CD4-positive, alpha-beta T cell treated with Interleukin-6 at 100 ng/mL for 8 hours (primary cell): Measurements from ENCODE around the gene KBTBD12.
"Not testable (repeated sequence)": the region's sequence is repeated elsewhere in the genome, so short reads cannot be mapped to it uniquely, and the experiment has no call there.

Source experiments
- DNase-seq: peaks from one replicate; pipeline ENCODE4 v3.0.0-alpha.2; 2020; ENCODE audit warnings: mixed read lengths, low spot score

KBTBD12 gene

GRCh38 chr3:127903611-127904375 lies 11.2 kb upstream of the KBTBD12 start:
- DNase-seq = no peak

- no peak for DNase-seq
Observed at GRCh38 chr3:127905556-127905955, 9.5 kb upstream of the KBTBD12 start.

- not testable (repeated sequence) for DNase-seq
Observed at GRCh38 chr3:127906653-127907052, 8.4 kb upstream of the KBTBD12 start.

- no peak for DNase-seq
Observed at GRCh38 chr3:127908202-127908601, 6.8 kb upstream of the KBTBD12 start.

GRCh38 chr3:127908951-127909350 lies 6.1 kb upstream of the KBTBD12 start:
- no peak for DNase-seq

GRCh38 chr3:127909646-127910045 lies 5.4 kb upstream of the KBTBD12 start:
- DNase-seq = no peak

GRCh38 chr3:127911421-127911931 lies 3.6 kb upstream of the KBTBD12 start:
- DNase-seq = no peak

GRCh38 chr3:127913841-127914240 lies 1.2 kb upstream of the KBTBD12 start:
- DNase-seq = not testable (repeated sequence)

GRCh38 chr3:127914584-127914983 lies 448 bp upstream of the KBTBD12 start:
- no peak for DNase-seq

- DNase-seq = no peak
Observed at GRCh38 chr3:127915937-127916493, 983 bp downstream of the KBTBD12 start.

- DNase-seq = no peak
Observed at GRCh38 chr3:127920738-127921137, 5.7 kb downstream of the KBTBD12 start.

- no peak for DNase-seq
Observed at GRCh38 chr3:127923611-127924010, 8.6 kb downstream of the KBTBD12 start.

GRCh38 chr3:127925384-127925783 lies 10.4 kb downstream of the KBTBD12 start:
- no peak for DNase-seq

GRCh38 chr3:127927829-127928604 lies 13.0 kb downstream of the KBTBD12 start:
- DNase-seq = no peak

GRCh38 chr3:127929818-127930413 lies 14.9 kb downstream of the KBTBD12 start:
- DNase-seq = no peak

GRCh38 chr3:127933396-127933795 lies 18.4 kb downstream of the KBTBD12 start:
- DNase-seq = no peak

- DNase-seq = no peak
Observed at GRCh38 chr3:127938800-127939199, 23.8 kb downstream of the KBTBD12 start.

- DNase-seq = no peak
Observed at GRCh38 chr3:127940116-127940515, 25.1 kb downstream of the KBTBD12 start.

- no peak for DNase-seq
Observed at GRCh38 chr3:127942613-127943012, 27.6 kb downstream of the KBTBD12 start.

GRCh38 chr3:127948211-127948610 lies 33.2 kb downstream of the KBTBD12 start:
- DNase-seq = no peak

GRCh38 chr3:127949446-127950055 lies 34.5 kb downstream of the KBTBD12 start:
- no peak for DNase-seq

- no peak for DNase-seq
Observed at GRCh38 chr3:127951276-127951675, 36.2 kb downstream of the KBTBD12 start.
